ENCODE results near the gene CCDC187.

DNA sequence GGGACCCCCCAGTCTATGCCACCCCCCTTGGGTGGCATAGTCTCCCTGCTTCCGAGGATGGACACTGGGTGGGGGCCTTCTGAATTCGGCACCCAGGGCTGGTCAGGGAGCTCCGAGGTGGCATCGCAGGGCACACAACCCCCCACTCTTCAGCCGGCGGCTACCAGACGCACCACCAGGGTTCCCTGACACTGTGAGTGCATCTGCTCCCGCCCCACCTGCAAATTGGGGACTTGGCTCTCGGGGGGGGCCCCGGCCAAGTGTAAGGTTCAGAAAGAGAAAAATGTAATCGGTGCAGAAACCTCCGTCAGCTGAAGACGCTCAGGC is 45.6 kb downstream of the CCDC187 start:
- TF ChIP-seq POLR2A (IDR thresholded peaks at IDR 0.05) = no peak
- TF ChIP-seq, protein P1, sequence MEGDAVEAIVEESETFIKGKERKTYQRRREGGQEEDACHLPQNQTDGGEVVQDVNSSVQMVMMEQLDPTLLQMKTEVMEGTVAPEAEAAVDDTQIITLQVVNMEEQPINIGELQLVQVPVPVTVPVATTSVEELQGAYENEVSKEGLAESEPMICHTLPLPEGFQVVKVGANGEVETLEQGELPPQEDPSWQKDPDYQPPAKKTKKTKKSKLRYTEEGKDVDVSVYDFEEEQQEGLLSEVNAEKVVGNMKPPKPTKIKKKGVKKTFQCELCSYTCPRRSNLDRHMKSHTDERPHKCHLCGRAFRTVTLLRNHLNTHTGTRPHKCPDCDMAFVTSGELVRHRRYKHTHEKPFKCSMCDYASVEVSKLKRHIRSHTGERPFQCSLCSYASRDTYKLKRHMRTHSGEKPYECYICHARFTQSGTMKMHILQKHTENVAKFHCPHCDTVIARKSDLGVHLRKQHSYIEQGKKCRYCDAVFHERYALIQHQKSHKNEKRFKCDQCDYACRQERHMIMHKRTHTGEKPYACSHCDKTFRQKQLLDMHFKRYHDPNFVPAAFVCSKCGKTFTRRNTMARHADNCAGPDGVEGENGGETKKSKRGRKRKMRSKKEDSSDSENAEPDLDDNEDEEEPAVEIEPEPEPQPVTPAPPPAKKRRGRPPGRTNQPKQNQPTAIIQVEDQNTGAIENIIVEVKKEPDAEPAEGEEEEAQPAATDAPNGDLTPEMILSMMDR (IDR thresholded peaks at IDR 0.05) = no peak
